HepG2 (cell line): ENCODE measurements around the gene GJA10. TPM values are rescaled to one million over a fixed set of nuclear protein-coding genes. Genes with fewer than 3 reads are reported as not detected.

ENCODE experiments used
- BCL6 ChIP-seq: IDR thresholded peaks from 2 replicates; pipeline ENCODE4 v1.6.1; 2016; ENCODE audit warnings: missing genetic modification reagents, missing compliant biosample characterization
- E2F5 ChIP-seq: sonication (generic); formaldehyde crosslinking; conservative IDR thresholded peaks from 2 replicates; pipeline ENCODE4 v1.4.0; 2020; ENCODE audit warnings: missing genetic modification reagents
- EHMT2 ChIP-seq: fragments of 200-600 bp; sonication (generic); IDR thresholded peaks from 2 replicates; pipeline ENCODE4 v1.7.0; 2017; ENCODE audit warnings: antibody characterized with exemption, low read depth, low read length, borderline replicate concordance
- FOXK1 ChIP-seq: sonication (generic); formaldehyde crosslinking; IDR thresholded peaks from 2 replicates; pipeline ENCODE4 v1.4.0; 2020; ENCODE audit warnings: low read depth, missing genetic modification reagents, borderline replicate concordance
- GATAD2A ChIP-seq: IDR thresholded peaks from 2 replicates; pipeline ENCODE4 v1.6.1; 2016
- HNRNPL ChIP-seq: fragments of 200-400 bp; formaldehyde crosslinking; IDR thresholded peaks from 2 replicates; pipeline ENCODE4 v1.6.1; 2017; ENCODE audit warnings: mild to moderate bottlenecking, low read depth, low read length
- IKZF4 ChIP-seq: sonication (generic); formaldehyde crosslinking; IDR thresholded peaks from 2 replicates; pipeline ENCODE4 v1.5.1; 2020; ENCODE audit warnings: borderline replicate concordance, mild to moderate bottlenecking, low read depth, missing genetic modification reagents; ENCODE audit errors: not compliant biosample characterization
- KDM4B ChIP-seq: sonication (generic); formaldehyde crosslinking; IDR thresholded peaks from 2 replicates; pipeline ENCODE4 v1.4.0; 2020; ENCODE audit warnings: missing genetic modification reagents
- MTF1 ChIP-seq: sonication (generic); formaldehyde crosslinking; IDR thresholded peaks from 2 replicates; pipeline ENCODE4 v1.5.0; 2020; ENCODE audit warnings: missing genetic modification reagents
- NPAS2 ChIP-seq: sonication (generic); formaldehyde crosslinking; IDR thresholded peaks from 2 replicates; pipeline ENCODE4 v1.8.0; 2022; ENCODE audit warnings: mild to moderate bottlenecking, missing genetic modification reagents, borderline replicate concordance
- SMAD1 ChIP-seq: sonication (generic); formaldehyde crosslinking; IDR thresholded peaks from 2 replicates; pipeline ENCODE4 v1.4.0; 2020; ENCODE audit warnings: missing genetic modification reagents, low read depth, mild to moderate bottlenecking, borderline replicate concordance
- SP4 ChIP-seq: sonication (generic); formaldehyde crosslinking; IDR thresholded peaks from 2 replicates; pipeline ENCODE4 v1.8.1; 2023; ENCODE audit warnings: mild to moderate bottlenecking, missing genetic modification reagents
- TMF1 ChIP-seq: sonication (generic); formaldehyde crosslinking; IDR thresholded peaks from 2 replicates; pipeline ENCODE4 v1.8.1; 2022; ENCODE audit warnings: low read depth, missing genetic modification reagents
- ZBTB26 ChIP-seq: IDR thresholded peaks from 2 replicates; pipeline ENCODE4 v1.6.1; 2016; ENCODE audit warnings: missing compliant biosample characterization, missing genetic modification reagents, borderline replicate concordance
- ZBTB4 ChIP-seq: sonication (generic); formaldehyde crosslinking; IDR thresholded peaks from 2 replicates; pipeline ENCODE4 v1.4.0; 2020; ENCODE audit warnings: missing genetic modification reagents, mild to moderate bottlenecking, borderline replicate concordance
- ZBTB42 ChIP-seq: sonication (generic); formaldehyde crosslinking; IDR thresholded peaks from 2 replicates; pipeline ENCODE4 v1.5.0; 2020; ENCODE audit warnings: mild to moderate bottlenecking, missing genetic modification reagents
- ZNF12 ChIP-seq: sonication (generic); formaldehyde crosslinking; IDR thresholded peaks from 2 replicates; pipeline ENCODE4 v1.5.0; 2020; ENCODE audit warnings: missing genetic modification reagents
- ZNF317 ChIP-seq: sonication (generic); formaldehyde crosslinking; IDR thresholded peaks from 2 replicates; pipeline ENCODE4 v1.5.0; 2020; ENCODE audit warnings: mild to moderate bottlenecking, missing genetic modification reagents
- ZNF430 ChIP-seq: sonication (generic); formaldehyde crosslinking; IDR thresholded peaks from 2 replicates; pipeline ENCODE4 v1.9.0; 2021; ENCODE audit warnings: mild to moderate bottlenecking, missing genetic modification reagents
- ZNF503 ChIP-seq: sonication (generic); formaldehyde crosslinking; IDR thresholded peaks from 2 replicates; pipeline ENCODE4 v1.4.0; 2020; ENCODE audit warnings: missing genetic modification reagents
- ZNF672 ChIP-seq: sonication (generic); formaldehyde crosslinking; IDR thresholded peaks from 2 replicates; pipeline ENCODE4 v1.8.1; 2022; ENCODE audit warnings: missing genetic modification reagents
- ZNF777 ChIP-seq: sonication (generic); formaldehyde crosslinking; IDR thresholded peaks from 2 replicates; pipeline ENCODE4 v1.4.0; 2020; ENCODE audit warnings: missing genetic modification reagents
- polyA plus RNA-seq, 8 experiments: library from polyadenylated mRNA; depleted of rRNA in 3 of 8; stranded (reverse) in 7 of 8; unstranded in 1 of 8; fragments of >200 nt; fragmentation: Illumina TruSeq in 4 of 8; extraction: Trizol in 4 of 8; gene quantifications; 2 replicates each; pipeline versions ENCODE4 v1.2.1 to v1.2.3, GENCODE V29; 2011 to 2016; ENCODE audit warnings: low read depth in 4 of 8, missing spikeins in 1 of 8, mixed read lengths in 1 of 8; ENCODE audit not compliant: insufficient read depth in 1 of 8
- total RNA-seq, 5 experiments: library from RNA; depleted of rRNA; stranded (reverse); fragments of >200 nt; fragmentation: Illumina TruSeq; extraction: Trizol; gene quantifications; 2 replicates each; pipeline ENCODE4 v1.2.3, GENCODE V29; 2016; ENCODE audit warnings: low read depth in 1 of 5

Gene GJA10
- total and polyA plus RNA-seq, 2 of the 13 experiments (the other 11 are each of a cell fraction or from before 2014, with no cell fraction given) = not detected

- TF ChIP-seq NPAS2 (no peak), ZNF430 (CRISPR knock-in tag) (peak; percentile 83; the same call in 1 of the 2 replicates), ZBTB4 (CRISPR knock-in tag) (no peak), GATAD2A (CRISPR knock-in tag) (peak; percentile 53; the same call in 1 of the 2 replicates), TMF1 (CRISPR knock-in tag) (peak; percentile 60; the same call in 1 of the 2 replicates), ZNF317 (0 out of 2 replicates have a peak, but pooled peaks have one; percentile 36), EHMT2 (peak; percentile 98), ZBTB26 (CRISPR knock-in tag) (peak; percentile 93), IKZF4 (no peak), ZNF12 (CRISPR knock-in tag) (peak; percentile 88; the same call in 1 of the 2 replicates), HNRNPL (no peak), ZNF672 (CRISPR knock-in tag) (no peak), ZNF503 (CRISPR knock-in tag) (no peak), KDM4B (CRISPR knock-in tag) (peak; percentile 82; the same call in 1 of the 2 replicates), MTF1 (CRISPR knock-in tag) (0 out of 2 replicates have a peak, but pooled peaks have one; percentile 37), SP4 (CRISPR knock-in tag) (no peak), ZNF777 (CRISPR knock-in tag) (peak; percentile 58), E2F5 (CRISPR knock-in tag) (peak; percentile 70; the same call in 1 of the 2 replicates), SMAD1 (CRISPR knock-in tag) (no peak), ZBTB42 (no peak), FOXK1 (CRISPR knock-in tag) (peak; percentile 86; the same call in 1 of the 2 replicates), BCL6 (CRISPR knock-in tag) (peak; percentile 61)
Measured at GRCh38 chr6:89895276-89895874, 1.1 kb downstream of the GJA10 start (continued).
